Measurements from ENCODE around the gene PRM2.

Gene PRM2

DNA sequence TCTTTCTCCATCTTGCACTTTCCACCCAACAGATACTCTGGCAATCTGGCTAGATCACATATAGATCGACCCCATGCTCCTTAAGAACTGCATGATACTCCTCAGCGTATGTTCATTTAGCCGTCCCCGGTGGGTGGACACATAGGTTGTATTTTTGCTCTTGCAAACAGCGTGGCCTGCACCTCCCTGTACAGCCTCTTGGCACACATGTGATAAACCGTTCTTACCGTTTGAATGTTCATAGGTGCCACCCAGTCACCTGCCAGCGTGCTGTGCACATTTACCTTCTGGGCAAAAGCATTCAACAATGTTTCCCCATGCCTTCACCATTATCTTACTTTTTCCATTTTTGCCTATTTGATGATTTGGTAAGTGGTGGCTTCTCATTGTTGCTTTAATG, 13.4 kb downstream of the PRM2 start:
- DNase-seq (ENCODE audit: low read depth in 3 of 3) = no peak

DNA sequence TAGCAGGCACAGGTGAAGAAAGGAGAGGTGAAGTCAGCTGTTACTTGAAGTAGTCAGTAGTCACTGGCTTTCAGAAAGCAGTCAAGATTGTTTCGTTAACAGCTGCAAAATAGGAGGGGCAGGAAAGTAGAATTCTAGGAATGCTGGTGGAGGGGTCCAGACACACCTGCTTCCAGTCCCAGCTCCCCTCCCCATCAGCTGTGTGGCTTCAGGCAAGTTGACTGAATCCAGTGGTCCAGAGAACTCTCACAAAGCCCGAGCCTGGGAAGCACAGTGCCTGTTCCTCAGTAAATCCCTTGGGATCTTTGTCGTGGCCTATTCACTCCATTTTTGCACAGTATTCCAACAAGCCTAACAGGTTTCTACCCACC, 15.7 kb downstream of the PRM2 start:
- DNase-seq (ENCODE audit: low read depth in 3 of 3) = no peak

DNA sequence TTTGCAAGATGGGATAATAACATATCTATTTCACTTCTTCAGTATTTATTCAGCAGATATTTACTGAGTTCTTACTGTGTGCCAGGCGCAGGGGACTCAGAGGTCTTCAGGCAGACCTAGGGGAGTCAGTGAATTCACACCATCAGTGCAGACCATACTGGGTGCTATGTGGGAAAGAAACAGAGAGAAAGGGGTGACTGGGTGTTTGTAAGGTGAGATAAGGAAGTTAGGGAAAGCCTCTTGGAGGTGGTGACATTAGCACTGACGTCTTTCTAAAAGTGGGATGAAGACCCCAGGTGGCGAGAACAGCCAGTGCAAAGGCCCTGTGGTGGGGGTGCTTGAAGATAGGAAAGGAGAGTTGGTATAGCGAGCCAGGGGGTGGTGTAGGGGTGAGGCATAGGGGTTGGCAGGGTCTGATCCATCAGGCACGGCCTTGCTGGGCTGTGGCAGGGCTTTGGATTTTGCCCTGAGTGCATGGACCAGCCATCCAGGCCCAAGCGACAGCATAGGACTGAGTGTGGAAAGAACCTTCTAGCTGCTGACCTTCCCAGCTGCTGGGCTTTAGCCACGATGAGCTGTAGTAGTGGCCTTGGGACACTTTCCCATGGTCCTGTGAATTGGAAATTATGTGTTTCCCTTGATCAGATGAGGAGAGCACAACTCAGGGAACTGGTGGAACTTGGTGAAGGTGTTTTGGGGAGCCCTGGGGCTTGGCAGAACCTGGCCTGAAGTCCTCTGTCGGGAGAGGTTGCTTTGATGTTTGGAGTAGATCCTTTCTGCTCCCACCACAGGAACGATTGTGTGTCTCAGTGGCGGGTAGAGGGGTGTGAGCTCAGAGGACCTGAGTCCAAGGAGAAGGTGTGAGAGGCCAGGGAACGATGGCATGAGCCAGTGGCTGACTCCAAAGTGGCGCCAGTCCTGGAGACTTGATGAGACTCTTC, 16.4 kb downstream of the PRM2 start:
- DNase-seq (ENCODE audit: low read depth in 3 of 3) = no peak

DNA sequence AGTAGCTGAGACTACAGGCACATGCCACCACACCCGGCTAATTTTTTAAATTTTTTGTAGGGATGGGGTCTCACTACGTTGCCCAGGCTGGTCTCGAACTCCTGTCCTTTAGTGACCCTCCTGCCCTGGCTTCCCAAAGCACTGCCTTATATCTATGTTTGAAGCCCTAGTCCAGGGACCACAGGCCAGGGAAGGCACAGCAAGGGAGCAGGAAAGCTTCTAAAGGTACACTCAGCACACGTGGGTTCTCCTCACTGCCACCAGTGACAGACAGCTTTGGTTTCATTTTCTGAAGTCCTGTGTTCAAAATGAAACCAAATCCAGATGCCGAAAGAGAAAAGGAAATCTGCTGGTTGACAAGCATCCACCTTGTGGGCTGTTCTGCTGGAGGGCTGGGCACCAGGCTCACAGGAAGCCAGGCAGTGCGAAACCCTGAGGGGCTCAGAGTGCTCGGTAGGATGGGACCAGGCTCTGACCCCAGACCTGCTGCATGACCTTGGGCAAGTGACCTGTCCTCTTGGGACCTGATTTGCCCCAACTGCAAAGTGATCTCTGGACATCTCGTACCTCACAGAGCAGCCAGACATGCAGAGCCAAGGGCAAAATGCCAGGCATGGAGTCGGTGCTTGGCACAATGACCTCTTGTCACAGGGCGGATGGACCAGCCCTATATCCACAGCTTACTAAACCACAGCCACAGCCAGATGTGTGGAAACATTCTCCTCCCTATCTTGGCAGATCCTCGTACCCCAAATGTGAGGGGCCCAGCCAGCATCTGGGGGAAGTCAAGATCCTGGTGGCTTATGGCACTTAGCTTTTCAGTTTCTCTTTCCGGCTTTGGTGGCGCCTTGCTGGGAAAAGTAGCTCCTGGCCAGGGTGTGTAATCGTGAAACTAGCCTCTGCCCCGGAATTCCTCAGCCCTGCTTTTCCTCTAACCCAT, 17.5 kb downstream of the PRM2 start:
- DNase-seq (ENCODE audit: low read depth in 3 of 3) = no peak

DNA sequence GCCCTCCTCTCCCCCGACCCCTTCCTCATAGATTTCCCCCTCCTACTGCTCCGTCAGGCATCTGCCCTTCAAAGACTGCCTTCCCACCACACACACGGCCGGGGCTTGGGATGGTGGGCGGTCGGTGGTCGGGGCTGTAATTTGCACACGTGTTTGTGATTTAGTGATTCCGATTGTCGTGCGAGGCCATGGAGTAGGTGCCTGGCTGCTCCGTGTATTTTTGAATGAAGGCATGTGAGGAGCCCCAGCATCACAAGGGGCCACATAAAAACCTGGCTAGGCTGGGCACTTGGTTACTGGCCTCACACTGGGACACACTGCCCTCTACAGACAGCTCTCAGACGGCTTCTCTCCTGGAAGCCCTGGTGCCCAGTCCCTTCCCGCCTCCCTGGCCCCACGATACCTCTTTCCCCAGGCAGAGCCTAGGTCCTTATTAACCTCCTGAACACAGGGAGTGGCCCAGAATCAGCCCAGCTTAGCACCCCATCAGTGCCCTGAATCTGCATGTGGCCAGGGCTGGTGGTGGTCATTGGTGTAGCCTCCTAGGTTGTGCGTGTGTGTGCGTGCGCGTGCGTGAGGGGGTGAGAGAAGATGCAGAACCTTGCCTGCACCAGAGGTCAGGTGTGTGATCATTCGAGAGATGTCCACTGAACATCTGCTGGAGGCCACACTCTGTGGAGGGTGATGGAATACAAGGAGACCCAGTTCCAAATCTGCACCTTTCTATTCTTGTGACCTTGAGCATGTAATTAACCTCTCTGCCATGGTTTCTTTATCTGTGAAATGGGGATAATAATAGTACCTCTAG, 18.9 kb downstream of the PRM2 start:
- peak in 1 of 3 experiments; percentile 39 for DNase-seq (ENCODE audit: low read depth in 3 of 3)

DNA sequence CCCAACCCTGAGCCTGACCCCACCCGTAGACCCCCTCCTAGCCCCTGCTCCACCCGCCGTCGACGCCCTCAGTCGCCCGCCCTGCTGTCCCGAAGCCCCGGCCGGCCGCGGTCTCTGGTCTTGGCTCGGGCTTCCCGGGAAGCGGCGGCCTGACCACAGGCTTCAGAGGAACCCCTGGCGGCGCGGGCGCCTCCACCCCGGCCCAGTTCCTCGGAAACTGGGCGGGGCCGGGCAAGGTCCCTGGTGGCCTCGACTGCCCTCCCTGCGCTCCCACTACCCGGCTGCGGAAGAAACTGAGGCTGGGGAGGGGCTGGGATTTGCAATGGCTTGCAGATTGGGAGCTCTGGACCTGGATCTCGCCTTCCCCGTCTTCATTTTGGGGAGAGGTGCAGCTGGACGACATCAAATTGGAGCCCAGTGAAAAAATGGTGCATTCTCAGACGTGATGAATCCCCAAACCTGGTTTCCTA, 19.6 kb downstream of the PRM2 start:
- no peak for DNase-seq (ENCODE audit: low read depth in 3 of 3)

DNA sequence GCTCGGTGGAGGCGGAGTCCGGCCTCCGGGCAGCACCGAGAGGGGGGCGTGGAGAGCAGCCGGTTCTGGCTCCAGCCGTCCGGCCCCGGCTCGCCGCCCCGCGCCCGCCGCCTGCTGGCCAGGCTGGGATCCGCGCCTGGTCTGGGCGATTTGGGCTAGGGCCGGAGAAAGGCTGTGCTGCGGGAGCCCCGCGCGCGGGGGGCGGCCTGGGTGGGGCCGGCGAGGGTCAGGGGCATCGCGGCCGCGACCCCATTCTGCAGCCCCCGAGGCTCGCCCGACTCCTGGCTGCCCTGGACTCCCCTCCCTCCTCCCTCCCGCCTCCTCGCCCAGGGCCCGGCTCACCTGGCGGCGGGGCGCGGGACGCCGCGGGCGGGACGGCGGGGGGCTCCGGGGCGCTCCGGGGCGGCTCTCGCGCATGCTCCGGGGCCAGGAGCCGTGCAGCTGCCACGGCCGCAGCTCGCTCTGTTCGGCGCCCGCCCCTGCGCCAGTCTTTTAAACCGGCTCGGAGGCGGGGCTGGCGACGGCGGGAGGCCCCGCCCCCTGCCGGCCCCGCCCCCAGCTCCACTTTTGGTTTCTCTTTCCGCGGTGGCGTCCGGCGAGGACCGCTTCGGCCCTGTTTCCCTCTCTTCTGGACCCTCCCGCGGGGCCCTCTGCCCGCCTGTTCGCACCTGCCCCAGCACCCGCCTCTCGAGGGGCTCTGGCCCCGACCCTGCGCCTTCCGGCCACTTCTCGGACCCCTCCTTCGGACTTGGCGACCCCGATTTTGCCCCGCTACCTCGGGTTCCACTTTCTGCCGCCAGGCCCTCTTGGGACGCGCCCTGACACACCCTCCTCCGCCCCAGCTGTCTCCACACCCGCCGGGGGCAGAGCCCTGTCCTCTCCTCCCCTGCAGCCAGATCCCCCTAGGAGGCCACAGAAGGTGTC, 20.3 kb downstream of the PRM2 start, which contains the start of gene SOCS1:
Gene SOCS1, minus strand, starts transcription at position 468 of the 924 bp plus-strand sequence. CDS start 726 bp downstream, outside the sequence.
- peak; percentile 83 to 92 (median 84) for DNase-seq (ENCODE audit: low read depth in 3 of 3)

DNA sequence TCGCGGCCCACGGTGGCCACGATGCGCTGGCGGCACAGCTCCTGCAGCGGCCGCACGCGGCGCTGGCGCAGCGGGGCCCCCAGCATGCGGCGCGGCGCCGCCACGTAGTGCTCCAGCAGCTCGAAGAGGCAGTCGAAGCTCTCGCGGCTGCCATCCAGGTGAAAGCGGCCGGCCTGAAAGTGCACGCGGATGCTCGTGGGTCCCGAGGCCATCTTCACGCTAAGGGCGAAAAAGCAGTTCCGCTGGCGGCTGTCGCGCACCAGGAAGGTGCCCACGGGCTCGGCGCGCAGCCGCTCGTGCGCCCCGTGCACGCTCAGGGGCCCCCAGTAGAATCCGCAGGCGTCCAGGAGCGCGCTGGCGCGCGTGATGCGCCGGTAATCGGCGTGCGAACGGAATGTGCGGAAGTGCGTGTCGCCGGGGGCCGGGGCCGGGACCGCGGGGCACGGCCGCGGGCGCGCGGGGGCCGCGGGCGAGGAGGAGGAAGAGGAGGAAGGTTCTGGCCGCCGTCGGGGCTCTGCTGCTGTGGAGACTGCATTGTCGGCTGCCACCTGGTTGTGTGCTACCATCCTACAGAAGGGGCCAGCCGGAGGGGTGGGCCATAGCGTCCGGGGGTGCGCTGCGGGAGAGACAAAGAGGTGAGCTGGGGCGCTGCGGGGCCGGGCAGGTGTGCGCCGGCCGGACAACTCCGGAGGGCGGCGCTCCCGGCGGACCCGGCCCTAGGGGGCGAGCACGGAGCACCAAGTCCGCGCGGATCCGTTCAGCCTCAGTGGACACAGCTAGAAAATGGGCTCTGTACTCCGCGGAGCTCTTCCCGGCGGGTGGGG, 21.2 kb downstream of the PRM2 start:
- peak; percentile 36 to 48 (median 37) for DNase-seq (ENCODE audit: low read depth in 3 of 3)

DNA sequence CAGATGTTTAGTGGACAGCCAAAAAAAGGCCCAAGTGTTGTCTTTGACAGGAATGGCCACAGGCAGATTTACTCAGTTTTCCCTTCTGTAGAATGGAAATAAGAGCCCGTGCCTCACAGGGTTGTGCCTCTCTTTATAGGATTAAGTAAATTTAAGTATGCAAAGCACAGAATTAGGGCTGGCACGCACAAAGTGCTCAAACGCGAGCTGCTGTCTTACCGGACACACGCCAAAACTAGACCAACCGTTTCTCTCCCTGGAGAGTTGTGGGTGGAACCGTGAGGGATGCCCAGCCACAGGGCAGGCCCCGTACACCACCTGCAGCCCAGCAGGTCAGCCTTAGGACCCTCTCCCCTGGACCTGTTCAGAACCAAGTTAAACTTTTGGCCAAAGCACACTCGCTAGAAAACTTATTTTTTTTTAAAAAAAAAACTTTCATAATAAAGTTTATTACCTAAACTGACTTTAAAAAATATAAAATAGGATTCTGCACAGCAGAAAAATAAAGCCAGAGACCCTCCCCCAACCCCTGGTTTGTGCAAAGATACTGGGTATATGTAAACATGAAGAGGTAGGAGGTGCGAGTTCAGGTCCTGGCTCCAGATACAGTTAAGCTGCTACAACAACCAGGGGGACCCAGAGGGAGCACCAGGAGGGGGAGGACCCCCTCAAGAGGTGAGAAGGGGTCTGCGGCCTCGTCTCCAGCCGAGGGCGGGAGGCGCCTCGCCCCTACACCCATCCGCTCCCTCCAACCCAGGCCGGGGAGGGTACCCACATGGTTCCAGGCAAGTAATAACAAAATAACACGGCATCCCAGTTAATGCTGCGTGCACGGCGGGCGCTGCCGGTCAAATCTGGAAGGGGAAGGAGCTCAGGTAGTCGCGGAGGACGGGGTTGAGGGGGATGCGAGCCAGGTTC, 22.0 kb downstream of the PRM2 start:
- no peak for DNase-seq (ENCODE audit: low read depth in 3 of 3)

DNA sequence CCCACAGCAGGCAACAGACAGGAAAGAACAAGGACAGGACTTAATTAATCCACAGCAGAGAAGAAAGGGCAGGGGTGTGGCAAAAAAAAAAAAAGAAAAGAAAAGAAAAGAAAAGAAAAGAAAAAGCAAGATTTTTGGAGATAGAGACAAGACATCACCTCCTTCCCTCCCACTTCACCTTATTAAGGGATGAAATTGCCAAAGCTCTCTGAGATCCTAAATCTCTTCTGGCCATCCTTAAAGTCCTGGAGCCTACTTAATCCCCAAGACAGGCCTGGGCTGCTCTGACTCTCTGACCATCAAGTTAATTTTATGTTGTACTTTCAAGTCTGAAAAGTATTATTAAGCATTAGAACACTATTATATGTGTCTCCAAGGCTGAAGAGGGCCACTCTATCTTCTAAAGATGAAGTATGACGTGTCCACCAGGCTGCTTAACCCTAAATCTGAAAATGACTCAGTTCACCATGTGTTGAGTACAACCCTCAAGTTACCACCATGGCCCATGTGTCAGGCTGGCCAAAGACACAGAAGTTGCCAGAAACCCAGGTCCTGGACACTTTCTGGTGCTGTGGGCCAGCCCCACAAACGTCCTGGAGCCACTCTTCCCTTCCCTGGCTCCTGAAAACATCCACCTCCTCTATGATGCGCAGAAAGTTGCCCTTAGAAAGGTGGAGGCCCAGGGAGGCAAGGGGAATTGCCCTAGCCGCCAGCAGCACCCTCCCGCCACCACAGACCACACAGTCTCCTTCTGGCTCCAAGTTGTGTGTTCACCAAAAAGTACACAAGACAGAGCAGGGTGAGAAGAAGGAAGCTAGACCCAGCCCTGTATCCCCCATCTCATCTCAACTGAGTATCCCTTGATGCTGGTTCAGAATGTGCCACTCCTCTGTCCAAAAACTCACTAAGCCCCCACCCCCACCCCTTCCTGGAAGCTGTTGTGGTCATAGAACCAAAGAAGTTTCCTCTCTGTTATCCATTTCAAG, 23.0 kb downstream of the PRM2 start:
- no peak for DNase-seq (ENCODE audit: low read depth in 3 of 3)

DNA sequence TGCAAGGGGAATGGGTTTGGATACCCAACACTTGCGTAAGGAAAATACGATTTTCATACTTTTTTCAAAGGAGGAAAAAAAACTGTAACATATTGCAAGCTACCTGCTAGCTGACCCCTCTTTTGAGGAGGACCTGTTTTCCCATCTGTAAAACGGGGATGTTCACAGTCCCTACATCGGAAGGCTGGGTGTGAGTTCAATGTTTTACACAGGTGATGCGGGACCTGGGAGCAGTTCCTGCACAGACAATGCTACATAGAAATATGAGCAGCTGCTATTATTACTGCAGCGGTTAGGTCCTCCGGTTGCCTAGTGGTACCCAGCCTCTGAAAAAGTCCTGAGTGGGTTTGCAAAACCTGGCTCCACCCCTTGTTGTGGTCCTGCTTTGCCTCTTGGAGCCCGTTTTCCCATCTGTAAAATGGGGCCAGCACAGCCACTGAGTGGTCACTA, 23.8 kb downstream of the PRM2 start:
- no peak for DNase-seq (ENCODE audit: low read depth in 3 of 3)

DNA sequence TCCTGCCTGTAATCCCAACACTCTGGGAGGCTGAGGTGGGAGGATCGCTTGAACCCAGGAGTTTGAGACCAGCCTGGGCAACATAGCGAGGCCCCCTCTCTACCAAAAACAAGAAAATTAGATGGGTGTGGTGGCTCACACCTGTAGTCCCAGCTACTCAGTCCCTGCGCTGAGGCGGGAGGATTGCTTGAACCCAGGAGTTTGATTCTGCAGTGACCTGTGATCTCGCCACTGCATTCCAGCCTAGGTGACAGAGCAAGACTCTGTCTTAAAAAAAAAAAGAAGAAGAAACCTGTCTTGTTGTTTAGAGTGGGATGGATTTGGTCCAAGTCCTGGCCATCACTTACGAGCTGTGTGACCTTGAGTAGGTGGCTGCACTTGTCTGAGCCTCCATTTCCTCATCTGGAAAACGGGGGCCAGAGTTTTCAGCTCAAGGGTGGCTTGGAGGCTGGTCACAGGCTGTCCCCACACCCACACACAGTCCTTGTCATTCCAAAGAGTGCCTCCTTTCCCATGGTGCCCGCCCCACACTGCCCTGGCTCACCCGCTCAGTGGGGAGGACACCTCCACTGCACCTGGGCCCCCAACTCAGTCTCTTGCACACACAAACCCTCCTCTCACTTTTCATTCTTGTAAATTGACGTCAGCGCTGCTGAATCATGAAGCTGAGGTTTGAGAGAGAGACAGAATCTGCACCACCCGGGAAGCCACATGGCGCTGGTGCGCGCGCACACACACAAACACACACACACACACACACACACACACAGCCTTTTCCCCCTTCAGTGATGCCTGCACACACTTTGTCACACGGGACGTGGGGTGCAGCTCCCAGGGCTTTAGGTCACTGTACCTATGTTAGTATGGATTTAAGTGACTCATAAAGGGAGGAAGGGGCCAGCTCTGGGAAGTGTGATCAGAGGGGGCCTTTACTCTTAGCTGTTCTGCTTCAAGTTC, 24.5 kb downstream of the PRM2 start:
- peak; percentile 60 to 81 (median 67) for DNase-seq (ENCODE audit: low read depth in 3 of 3)

DNA sequence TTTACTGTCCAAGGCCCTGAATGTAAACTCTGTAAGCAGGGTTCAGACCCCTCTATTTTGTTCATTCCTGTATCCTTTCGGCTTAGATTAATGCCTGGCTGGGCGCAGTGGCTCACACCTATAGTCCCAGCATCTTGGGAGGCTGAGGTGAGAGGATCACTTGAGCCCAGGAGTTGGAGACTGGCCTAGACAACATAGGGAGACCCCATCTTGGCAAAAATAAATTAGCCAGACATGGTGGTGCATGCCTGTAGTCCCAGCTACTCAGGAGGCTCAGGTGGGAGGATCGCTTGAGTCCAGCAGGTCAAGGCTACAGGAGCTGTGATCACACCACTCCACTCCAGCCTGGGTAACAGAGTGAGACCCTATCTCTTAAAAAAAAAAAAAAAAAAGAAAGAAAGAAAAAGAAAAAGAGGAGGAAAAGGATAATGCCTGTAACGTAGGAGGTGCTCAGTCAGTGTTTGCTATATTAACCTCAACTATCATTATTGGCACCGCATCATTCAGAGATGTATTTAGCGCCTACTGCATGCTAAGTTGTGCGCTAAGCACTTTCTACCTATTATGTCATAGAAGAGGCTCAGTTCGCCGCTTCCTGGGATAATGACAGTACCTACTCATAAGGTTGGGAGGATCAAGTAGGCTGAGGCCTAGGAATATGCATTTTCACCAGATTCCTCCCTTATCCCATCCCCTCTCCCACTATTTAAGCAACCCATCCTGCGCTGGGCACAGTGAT, 25.3 kb downstream of the PRM2 start:
- DNase-seq (ENCODE audit: low read depth in 3 of 3) = no peak

DNA sequence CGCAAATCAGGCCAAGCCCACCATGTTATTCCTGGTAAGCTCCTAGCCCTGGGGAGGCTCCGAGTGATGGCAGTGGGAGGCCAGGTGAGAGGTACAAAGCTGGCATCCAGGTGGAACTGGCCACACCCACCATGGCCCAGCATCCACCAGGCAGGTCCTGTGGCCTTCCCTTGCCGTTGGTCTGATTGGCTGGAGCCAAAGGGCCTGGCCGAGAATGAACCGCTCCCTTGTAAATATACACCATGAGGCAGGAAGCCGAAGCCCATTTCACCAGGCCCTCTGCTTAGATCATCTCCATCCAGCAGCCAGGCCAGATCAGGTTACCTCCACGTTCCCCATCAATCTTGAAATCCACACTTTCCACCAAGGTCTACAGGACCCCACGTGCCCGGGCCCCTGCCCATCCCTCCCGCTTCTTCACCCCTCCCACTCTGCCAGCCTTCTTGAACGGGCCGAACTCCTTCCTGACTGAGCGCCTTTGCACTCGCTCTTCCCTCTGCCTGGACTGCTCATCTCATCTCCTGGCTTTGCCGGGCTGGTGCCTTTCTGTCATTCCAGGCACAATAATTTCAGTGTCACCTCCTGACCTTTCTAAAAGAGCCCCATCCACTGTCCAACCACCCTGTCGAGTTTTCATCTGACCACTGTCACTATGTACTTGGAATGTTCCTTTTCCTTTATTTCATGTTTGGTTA, 26.0 kb downstream of the PRM2 start:
- no peak for DNase-seq (ENCODE audit: low read depth in 3 of 3)
